HG02798 (cell line): Measurements from ENCODE around the gene PLEKHG7.
"Not testable (repeated sequence)": the region's sequence is repeated elsewhere in the genome, so short reads cannot be mapped to it uniquely, and the experiment has no call there.

Experiments
- ATAC-seq: cut with Tn5 transposase; IDR thresholded peaks from one replicate; pipeline ENCODE4 v1.9.1; 2021; ENCODE audit warnings: mild to moderate bottlenecking; ENCODE audit not compliant: unreplicated experiment, poor library complexity

Gene PLEKHG7

GRCh38 chr12:92743026-92743425, 40.2 kb downstream of the PLEKHG7 start:
- no peak for ATAC-seq

DNA sequence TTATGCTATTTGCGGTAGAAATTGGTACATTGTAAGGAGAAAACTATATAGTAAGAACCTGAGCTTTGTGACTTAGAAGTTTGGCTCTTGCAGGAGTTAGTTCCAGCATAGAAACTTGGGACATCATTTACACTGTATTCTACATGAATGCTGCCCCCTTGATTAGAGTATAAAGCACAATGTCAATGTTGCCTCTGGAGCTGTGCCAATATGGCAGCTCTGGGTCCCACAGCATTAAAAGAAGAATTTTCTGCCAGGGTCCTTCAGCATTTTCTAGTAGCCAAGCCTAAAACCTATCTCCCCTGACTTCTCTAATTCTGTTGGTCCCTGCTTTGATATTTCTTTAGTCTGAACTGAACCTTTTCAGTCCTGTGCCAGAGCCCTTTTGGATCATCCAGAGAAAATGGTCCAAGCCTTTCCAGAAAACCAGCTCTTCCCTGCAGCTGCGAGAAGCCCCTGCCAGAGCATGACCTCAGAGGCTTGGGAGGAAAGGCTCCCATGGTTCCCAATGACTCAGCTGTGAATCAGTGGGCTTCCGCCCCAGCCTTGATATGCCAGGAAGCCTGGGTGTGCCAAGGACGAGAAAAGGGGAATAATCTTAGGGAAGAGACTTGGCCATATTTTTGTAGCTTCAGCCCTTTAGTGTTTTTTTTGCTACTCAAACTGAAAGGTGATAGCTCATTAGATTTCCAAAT, 43.2 kb downstream of the PLEKHG7 start:
- ATAC-seq = no peak

GRCh38 chr12:92747151-92747550, 44.4 kb downstream of the PLEKHG7 start:
- no peak for ATAC-seq

DNA sequence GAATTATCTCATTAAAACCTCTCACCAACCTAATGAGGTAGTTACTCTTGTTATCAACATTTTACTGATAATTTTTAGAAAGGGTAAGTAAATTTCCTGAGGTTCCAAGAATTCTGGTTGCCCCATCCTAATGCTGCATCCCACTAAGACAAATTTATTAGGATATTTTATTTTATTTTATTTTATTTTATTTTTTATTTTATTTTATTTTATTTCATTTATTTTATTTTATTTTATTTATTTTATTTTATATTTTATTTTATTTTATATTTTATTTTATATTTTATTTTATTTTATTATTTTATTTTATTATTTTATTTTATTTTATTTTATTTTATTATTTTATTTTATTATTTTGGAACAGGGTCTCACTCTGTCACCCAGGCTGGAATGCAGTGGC, 46.9 kb downstream of the PLEKHG7 start:
- not testable (repeated sequence) for ATAC-seq

DNA sequence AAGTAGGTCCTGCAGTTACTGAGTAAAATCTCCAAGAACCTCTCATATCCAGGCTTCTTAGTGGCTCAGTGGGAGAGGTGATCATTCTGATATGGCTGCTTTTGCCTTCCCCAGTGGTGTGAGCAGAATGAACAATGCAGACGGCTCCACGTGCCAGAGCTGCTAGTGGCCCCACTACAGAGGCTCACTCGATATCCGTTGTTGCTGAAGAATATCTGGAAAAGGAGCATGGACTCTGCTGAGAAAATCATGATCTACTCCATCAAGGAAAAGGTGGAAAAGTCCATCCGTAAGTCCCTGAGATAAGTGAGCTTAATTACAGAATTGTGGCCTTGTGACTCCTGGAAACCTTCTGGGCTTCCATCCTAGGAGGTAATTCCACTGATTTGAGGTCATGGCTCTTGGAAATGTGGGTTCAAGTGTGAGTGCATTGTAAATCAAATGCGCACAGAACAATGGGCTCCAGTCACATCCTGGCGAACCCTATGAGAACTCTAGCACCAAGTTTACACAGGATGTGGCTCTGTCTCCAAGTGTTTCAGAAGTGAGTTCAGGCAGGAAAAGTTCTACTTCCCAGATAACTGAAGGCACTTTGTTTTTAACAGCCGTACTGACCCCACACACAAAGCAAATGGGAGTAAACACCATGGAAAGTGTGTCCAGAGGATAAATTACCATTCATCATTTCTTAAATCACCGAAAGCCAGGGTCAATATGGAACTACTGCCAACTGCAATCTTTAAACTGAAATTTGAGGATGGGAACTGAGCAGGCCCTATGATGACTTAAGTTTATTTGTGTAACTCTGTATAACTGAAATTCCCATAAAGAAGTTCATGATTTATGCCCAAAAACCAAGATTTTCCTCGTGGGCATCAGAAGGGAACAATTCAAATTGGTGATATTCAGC, 51.4 kb downstream of the PLEKHG7 start:
- no peak for ATAC-seq

DNA sequence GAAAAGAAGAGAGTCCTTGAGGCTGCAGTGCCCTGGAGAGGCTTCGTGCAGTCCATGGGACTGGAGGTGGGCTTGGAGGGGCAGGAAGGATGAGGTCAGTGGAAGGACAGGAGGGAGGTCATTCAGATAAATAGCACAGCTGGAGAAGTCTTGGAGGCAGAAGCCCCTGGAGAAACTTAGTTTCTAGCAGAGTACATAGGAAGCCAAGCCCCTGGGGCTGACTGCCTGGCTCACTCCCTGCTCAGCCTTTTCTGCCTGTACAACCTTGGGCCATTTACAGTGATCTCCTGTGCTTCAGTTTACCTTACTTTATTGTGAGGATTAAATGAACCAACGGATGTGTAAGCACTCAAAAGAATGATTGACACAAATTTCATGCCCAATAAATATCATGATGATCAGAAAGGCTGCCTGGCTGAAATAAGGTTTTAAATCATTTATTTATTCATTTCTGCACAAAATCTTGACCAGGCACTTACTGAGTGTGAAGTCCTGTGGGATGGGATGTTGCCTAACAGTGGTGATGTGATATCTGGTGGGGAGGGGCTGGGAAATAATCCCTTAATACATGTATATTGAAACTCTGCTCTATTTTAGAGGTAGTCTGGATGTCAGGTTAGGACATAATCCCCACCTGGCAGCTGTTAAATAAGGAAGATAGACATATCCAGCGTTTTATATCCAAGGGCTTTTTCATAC, 54.3 kb downstream of the PLEKHG7 start:
- ATAC-seq = no peak

DNA sequence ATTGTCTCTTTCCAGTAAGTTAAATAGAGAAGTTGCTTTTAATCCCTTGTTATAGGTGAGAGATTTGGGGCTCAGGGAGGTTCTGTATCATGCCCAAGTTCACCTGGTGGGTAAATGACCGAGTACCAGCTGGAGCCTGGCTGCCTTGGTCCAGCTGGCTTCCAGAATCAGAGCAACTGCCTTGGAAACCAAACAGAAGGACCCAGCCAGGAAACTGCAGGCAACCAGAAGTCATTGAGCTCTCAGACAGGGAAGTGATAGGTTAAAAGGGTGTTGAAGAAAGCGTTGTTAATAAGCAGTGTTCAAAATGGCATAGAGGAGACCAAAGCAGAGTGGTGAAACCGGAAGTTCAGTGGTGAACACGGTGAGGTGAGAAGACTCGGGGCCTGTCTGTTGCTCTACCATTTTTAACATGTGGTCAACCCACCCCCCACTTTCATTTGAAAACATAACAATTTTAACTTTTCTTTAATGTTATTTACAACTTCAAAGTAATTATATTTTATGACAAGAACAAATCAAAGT, 54.9 kb downstream of the PLEKHG7 start:
- no peak for ATAC-seq

GRCh38 chr12:92759634-92760268, 57.0 kb downstream of the PLEKHG7 start:
- ATAC-seq = no peak

DNA sequence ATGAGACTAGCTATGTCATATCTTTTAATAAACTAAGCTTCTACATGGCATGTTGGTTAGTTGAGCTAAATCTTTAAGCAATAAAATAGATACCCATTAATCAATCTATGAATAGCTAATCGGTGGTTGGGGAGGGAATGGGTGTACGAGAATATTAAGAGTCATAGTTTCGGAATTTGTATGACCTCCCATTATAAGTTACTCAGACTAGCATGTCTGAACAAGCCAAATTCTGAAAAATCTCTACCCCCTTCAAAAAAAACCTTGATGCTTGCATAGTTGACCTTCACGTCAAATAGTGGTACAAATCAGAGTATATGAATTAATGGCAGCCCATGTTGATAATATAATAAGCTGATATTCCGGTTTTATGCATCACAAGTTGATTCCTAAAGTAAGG, 60.0 kb downstream of the PLEKHG7 start:
- ATAC-seq = no peak

- ATAC-seq = no peak
These were observed 62.0 kb downstream of the PLEKHG7 start for GRCh38 chr12:92764831-92765230.

- ATAC-seq = no peak
These were observed 63.1 kb downstream of the PLEKHG7 start for GRCh38 chr12:92765871-92766270.

- ATAC-seq = peak; percentile 83
These were observed 66.5 kb downstream of the PLEKHG7 start for GRCh38 chr12:92769124-92769901.

DNA sequence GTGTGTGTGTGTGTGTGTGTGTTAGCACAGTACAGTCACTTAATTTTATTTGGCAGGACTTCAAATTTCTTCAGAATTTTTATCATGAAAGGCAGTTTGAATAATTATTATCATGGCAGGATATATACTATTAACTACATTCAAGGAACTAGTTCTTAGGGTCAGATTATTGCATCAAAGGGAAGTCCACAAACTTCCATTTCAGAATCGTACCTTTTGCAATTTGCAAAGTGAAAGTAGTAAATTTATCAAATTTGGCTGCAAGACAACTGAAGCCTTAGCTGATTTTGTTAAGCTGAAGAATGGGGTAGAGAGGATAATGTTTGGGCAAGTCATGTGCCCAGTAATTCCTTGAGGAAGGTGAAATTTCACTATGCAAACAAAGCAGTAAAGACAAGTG, 68.2 kb downstream of the PLEKHG7 start:
- ATAC-seq = no peak

DNA sequence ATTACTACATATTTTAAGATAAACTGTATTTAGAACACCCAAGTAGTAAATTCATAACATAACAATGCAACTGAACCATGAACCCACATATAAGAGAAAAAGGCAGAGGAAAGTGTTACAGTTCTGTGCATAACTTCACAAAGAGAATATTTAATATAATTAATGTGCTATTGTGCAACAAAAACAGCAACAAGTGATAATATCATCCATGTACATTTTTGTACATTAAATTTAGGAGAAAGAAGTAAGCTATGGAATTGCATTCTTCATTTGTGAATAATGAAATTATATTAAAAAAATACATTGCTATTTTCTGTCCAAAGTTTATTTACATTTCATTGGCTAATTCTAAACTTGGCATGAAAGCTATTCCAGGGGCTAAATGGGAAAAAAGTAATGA, 72.6 kb downstream of the PLEKHG7 start:
- no peak for ATAC-seq

- no peak for ATAC-seq
These were observed 75.7 kb downstream of the PLEKHG7 start for GRCh38 chr12:92778525-92778924.

DNA sequence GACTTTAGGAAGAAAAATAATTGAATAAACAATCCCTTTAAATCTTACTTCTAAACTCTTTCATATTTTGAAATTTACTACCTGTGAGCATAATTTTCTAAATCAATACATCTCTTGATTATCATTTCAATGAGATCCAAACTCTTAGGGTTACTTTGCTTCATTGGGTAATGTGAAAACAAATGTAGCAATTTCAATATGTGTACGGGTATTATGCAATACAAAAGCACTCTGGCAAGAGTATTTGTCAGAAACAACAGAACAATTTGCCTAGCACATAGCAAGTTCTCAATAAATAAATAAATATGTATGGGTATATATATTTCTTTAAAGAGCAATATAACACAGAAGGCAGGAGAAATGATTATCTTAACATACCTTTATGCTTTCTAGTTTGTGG, 77.1 kb downstream of the PLEKHG7 start:
- no peak for ATAC-seq

DNA sequence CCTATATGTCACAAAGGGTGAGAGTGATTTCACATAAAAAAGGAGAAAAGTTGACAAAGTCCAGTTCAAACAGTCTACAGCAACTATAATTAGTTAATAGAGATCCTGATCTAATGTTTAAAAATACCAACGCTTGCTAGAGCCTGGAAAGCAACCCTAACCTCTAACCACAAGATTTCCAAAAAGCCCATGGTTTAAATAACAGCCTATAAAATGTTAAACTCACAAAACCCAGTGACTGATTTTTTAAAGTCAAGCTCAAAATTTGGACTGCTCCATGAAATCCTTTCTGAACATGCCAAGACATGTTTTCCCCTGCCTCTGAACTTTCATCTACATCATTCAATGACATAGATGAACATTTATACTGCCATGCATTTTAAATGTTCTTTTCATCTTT, 81.6 kb downstream of the PLEKHG7 start:
- no peak for ATAC-seq

- peak; percentile 98 for ATAC-seq
These were observed 82.2 kb downstream of the PLEKHG7 start for GRCh38 chr12:92784797-92785562.

GRCh38 chr12:92785563-92785950, 82.8 kb downstream of the PLEKHG7 start:
- ATAC-seq = no peak
